ENCODE results near the gene CHP1.
A peak's percentile ranks its signal among the peaks of the same experiment; 100 is the strongest.
"Not testable (repeated sequence)": the region's sequence is repeated elsewhere in the genome, so short reads cannot be mapped to it uniquely, and the experiment has no call there.

The CHP1 gene

DNA sequence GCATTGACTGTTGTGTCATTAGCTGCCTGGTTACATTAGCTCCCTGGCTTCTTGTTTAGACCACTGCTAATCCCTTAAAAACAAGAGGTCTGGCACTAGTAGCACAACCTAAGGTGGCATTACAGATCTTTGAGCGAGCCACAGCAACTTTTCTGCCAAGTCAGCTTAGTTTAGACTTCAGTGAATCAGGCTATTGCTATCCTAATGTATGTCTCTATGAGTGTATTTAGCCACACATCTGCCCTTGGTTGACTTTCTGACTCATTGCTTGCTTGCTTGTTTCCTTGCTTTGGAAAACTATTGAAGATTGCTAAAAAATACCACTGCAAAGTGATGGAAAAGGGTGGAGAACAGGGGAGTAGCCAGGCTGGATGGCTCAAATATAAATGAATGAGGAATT, 50.2 kb downstream of the CHP1 start:
- Histone ChIP-seq H3K27me3 (ENCODE audit: control insufficient read depth in 3 of 3, insufficient read depth in 3 of 3, low read depth in 1 of 3, low read length in 3 of 3) (no peaks in the 10 kb centered on the region), H2BK12ac (ENCODE audit: low read length) (no peak overlapping the region)

DNA sequence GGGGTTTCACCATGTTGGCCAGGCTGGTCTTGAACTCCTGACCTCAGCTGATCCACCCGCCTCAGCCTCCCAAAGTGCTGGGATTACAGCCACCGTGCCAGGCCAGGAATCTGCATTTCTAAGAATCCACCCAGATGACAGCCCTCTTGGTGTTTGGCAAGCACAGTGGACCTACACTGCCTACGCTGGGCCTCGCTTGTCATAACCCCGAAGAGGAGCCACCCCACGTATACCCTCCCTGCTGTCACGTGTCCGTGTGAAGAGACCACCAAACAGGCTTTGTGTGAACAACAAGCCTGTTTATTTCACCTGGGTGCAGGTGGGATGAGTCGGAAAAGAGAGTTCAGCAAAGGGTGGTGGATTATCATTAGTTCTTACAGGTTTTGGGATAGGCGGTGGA, 51.4 kb downstream of the CHP1 start:
- WGBS, 2 donors (ENCODE audit: extremely low coverage in 2 of 2, insufficient read length in 2 of 2, insufficient replicate concordance in 1 of 2): no CpG with 5 or more reads among the region's 10 CpGs
- not testable (repeated sequence) for H3K9ac ChIP-seq (ENCODE audit: low read depth, low read length, poor library complexity)

More for the DNA sequence above, 50.2 kb downstream of the CHP1 start:
- no peak overlapping the region for H3K4ac ChIP-seq (ENCODE audit: low read length)
- H4K91ac ChIP-seq (ENCODE audit: low read depth, low read length, poor library complexity): no peak overlapping the region
- H3K18ac ChIP-seq (ENCODE audit: low read length): no peak overlapping the region
- no peak overlapping the region for H2AK5ac ChIP-seq (ENCODE audit: low read depth, low read length)
- H2AFZ ChIP-seq (ENCODE audit: low read length): no peak overlapping the region
- H2BK120ac ChIP-seq (ENCODE audit: low read depth, low read length): no peak overlapping the region
- H2BK15ac ChIP-seq (ENCODE audit: low read length): no peak overlapping the region
- peaks cover 6 to 39% of the 10 kb centered on the region in 2 donors for H3K36me3 ChIP-seq (replicated peaks in 1 of 2; ENCODE audit: control insufficient read depth in 2 of 2, insufficient read depth in 2 of 2, low read length in 2 of 2)
- no peak overlapping the region for H4K8ac ChIP-seq (ENCODE audit: low read depth, low read length)
- no peak overlapping the region for H3K23ac ChIP-seq (ENCODE audit: low read depth, low read length, poor library complexity)
- DNase-seq (ENCODE audit: low spot score): no peak
- H3K79me1 ChIP-seq (ENCODE audit: low read depth, low read length): no peaks in the 10 kb centered on the region
- no peak overlapping the region for H3K14ac ChIP-seq (ENCODE audit: low read length)
- H3K9ac ChIP-seq (ENCODE audit: low read depth, low read length, poor library complexity): no peak overlapping the region
- H3K27ac ChIP-seq (replicated peaks; ENCODE audit: low read length): no peak overlapping the region
- no peak overlapping the region for H2BK5ac ChIP-seq (ENCODE audit: low read length)
- no CpG with 5 or more reads among the region's 1 CpG for WGBS, 2 donors (ENCODE audit: extremely low coverage in 2 of 2, insufficient read length in 2 of 2, insufficient replicate concordance in 1 of 2)
- H3K9me3 ChIP-seq (replicated peaks in 1 of 2; ENCODE audit: control insufficient read depth in 2 of 2, insufficient read depth in 1 of 2, low read depth in 1 of 2, low read length in 2 of 2): peaks cover 0 to 4% of the 10 kb centered on the region in 2 donors
- H3K4me2 ChIP-seq (ENCODE audit: insufficient read depth, low read length, poor library complexity, severe bottlenecking): no peak overlapping the region
- peaks cover 2 to 7% of the 10 kb centered on the region in 2 donors for H3K4me1 ChIP-seq (ENCODE audit: control insufficient read depth in 2 of 2, insufficient read depth in 1 of 2, low read depth in 1 of 2, low read length in 2 of 2)
- H3K4me3 ChIP-seq (ENCODE audit: low read length in 2 of 2): no peak overlapping the region

DNA sequence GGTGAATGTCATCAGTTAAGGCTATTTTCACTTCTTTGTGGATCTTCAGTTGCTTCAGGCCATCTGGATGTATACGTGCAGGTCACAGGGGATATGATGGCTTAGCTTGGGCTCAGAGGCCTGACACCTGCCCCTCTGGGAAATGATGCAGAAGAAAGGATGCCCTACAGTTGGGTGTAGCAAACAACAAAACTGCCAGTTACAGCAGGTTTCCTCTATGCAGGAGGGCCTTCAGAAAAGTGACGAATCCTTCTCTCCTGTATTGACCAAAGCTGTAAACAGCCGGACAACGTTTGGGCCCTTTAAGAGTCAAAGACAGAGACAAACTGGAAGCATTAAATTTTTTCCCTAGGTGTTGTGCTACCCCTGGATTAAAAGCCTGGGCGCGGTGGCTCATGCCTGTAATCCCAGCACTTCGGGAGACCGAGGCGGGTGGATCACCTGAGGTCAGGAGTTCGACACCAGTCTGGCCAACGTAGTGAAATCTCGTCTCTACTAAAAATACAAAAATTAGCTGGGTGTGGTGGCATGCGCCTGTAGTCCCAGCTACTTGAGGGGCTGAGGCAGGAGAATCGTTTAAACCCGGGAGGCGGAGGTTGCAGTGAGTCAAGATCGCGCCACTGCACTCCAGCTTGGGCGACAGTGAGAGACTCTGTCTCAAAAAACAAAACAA, 52.0 kb downstream of the CHP1 start:
- not testable (repeated sequence) for H3K27me3 ChIP-seq (ENCODE audit: control insufficient read depth in 3 of 3, insufficient read depth in 3 of 3, low read depth in 1 of 3, low read length in 3 of 3); H3K9me3 ChIP-seq (replicated peaks in 1 of 2; ENCODE audit: control insufficient read depth in 2 of 2, insufficient read depth in 1 of 2, low read depth in 1 of 2, low read length in 2 of 2); H3K27ac ChIP-seq (replicated peaks; ENCODE audit: low read length); H3K23ac ChIP-seq (ENCODE audit: low read depth, low read length, poor library complexity); H2BK5ac ChIP-seq (ENCODE audit: low read length); H2BK120ac ChIP-seq (ENCODE audit: low read depth, low read length); H3K14ac ChIP-seq (ENCODE audit: low read length); H3K4me1 ChIP-seq (ENCODE audit: control insufficient read depth in 2 of 2, insufficient read depth in 1 of 2, low read depth in 1 of 2, low read length in 2 of 2); H3K79me1 ChIP-seq (ENCODE audit: low read depth, low read length); H2BK15ac ChIP-seq (ENCODE audit: low read length); DNase-seq (ENCODE audit: low spot score); H3K18ac ChIP-seq (ENCODE audit: low read length); H2BK12ac ChIP-seq (ENCODE audit: low read length); H2AK5ac ChIP-seq (ENCODE audit: low read depth, low read length); H3K4ac ChIP-seq (ENCODE audit: low read length); H4K8ac ChIP-seq (ENCODE audit: low read depth, low read length); H4K91ac ChIP-seq (ENCODE audit: low read depth, low read length, poor library complexity); H3K9ac ChIP-seq (ENCODE audit: low read depth, low read length, poor library complexity)
- WGBS, 2 donors (ENCODE audit: extremely low coverage in 2 of 2, insufficient read length in 2 of 2, insufficient replicate concordance in 1 of 2): no CpG with 5 or more reads among the region's 19 CpGs
- H3K36me3 ChIP-seq (replicated peaks in 1 of 2; ENCODE audit: control insufficient read depth in 2 of 2, insufficient read depth in 2 of 2, low read length in 2 of 2): peaks cover 14 to 50% of the 10 kb centered on the region in 2 donors
- H3K4me2 ChIP-seq (ENCODE audit: insufficient read depth, low read length, poor library complexity, severe bottlenecking): peak overlapping the region; percentile 52
- peak overlapping the region; percentile 9 to 82 for H3K4me3 ChIP-seq (ENCODE audit: low read length in 2 of 2)
- peak overlapping the region; percentile 88 for H2AFZ ChIP-seq (ENCODE audit: low read length)

More for the DNA sequence above, 51.4 kb downstream of the CHP1 start:
- H2AFZ ChIP-seq (ENCODE audit: low read length); H2BK12ac ChIP-seq (ENCODE audit: low read length); H2BK15ac ChIP-seq (ENCODE audit: low read length); H4K91ac ChIP-seq (ENCODE audit: low read depth, low read length, poor library complexity); H3K23ac ChIP-seq (ENCODE audit: low read depth, low read length, poor library complexity); H2BK120ac ChIP-seq (ENCODE audit: low read depth, low read length); H3K4ac ChIP-seq (ENCODE audit: low read length); H3K4me3 ChIP-seq (ENCODE audit: low read length in 2 of 2); H3K18ac ChIP-seq (ENCODE audit: low read length); DNase-seq (ENCODE audit: low spot score); H3K9me3 ChIP-seq (replicated peaks in 1 of 2; ENCODE audit: control insufficient read depth in 2 of 2, insufficient read depth in 1 of 2, low read depth in 1 of 2, low read length in 2 of 2); H3K27ac ChIP-seq (replicated peaks; ENCODE audit: low read length); H3K27me3 ChIP-seq (ENCODE audit: control insufficient read depth in 3 of 3, insufficient read depth in 3 of 3, low read depth in 1 of 3, low read length in 3 of 3); H2BK5ac ChIP-seq (ENCODE audit: low read length); H3K79me1 ChIP-seq (ENCODE audit: low read depth, low read length); H3K14ac ChIP-seq (ENCODE audit: low read length); H3K4me1 ChIP-seq (ENCODE audit: control insufficient read depth in 2 of 2, insufficient read depth in 1 of 2, low read depth in 1 of 2, low read length in 2 of 2); H3K4me2 ChIP-seq (ENCODE audit: insufficient read depth, low read length, poor library complexity, severe bottlenecking): not testable (repeated sequence)
- Histone ChIP-seq H2AK5ac (ENCODE audit: low read depth, low read length) (peak overlapping the region; percentile 56), H3K36me3 (replicated peaks in 1 of 2; ENCODE audit: control insufficient read depth in 2 of 2, insufficient read depth in 2 of 2, low read length in 2 of 2) (peaks cover 12 to 44% of the 10 kb centered on the region in 2 donors), H4K8ac (ENCODE audit: low read depth, low read length) (peak overlapping the region; percentile 19)

DNA sequence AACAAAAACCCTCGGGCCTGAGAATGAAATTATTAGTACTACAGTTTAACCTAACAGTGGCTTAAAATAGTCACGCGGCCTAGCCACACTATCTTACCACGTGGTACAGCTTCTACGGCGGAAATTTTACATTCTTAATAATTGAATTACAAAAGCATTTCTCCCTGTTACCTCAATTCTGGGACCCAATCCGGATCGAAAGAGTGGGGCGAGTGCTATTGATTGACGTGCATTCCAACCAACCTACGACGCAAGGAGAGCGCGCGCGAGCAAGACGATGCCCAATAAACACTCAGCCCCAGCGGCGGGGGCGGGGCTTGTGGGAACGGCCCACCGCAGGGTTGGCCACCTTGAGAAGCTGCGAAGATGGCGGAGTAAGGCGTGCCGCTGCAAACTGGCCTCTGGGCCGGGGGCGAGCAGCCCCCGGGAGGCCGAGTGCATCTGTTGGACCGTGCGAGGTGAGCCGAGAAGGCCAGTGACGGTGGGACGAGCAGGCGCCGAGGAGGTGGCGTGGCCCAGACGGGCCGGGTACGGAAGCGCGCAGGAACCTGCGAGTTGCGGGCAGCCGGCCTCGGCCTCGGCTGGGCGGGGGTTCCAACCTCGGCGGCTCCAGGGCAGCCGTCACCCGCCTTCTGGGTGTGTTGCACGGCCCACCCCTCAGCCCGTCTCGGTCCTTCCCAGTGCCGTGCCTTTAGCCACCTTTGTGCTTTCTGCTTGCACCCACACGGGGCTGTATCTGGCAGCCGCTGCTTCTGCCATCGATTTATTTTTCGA, 52.8 kb downstream of the CHP1 start:
- peak overlapping the region; percentile 78 for H3K27ac ChIP-seq (replicated peaks; ENCODE audit: low read length)
- peaks cover 2 to 7% of the 10 kb centered on the region in 2 donors for H3K4me1 ChIP-seq (ENCODE audit: control insufficient read depth in 2 of 2, insufficient read depth in 1 of 2, low read depth in 1 of 2, low read length in 2 of 2)
- H2BK12ac ChIP-seq (ENCODE audit: low read length): no peak overlapping the region
- peak overlapping the region; percentile 87 for H3K14ac ChIP-seq (ENCODE audit: low read length)
- no CpG with 5 or more reads among the region's 61 CpGs for WGBS, 2 donors (ENCODE audit: extremely low coverage in 2 of 2, insufficient read length in 2 of 2, insufficient replicate concordance in 1 of 2)
- no peak overlapping the region for H4K8ac ChIP-seq (ENCODE audit: low read depth, low read length)
- H3K9ac ChIP-seq (ENCODE audit: low read depth, low read length, poor library complexity): peak overlapping the region; percentile 98
- H2BK120ac ChIP-seq (ENCODE audit: low read depth, low read length): no peak overlapping the region
- H2AK5ac ChIP-seq (ENCODE audit: low read depth, low read length): no peak overlapping the region
- DNase-seq (ENCODE audit: low spot score): peak; percentile 98
- peak overlapping the region; percentile 98 for H3K23ac ChIP-seq (ENCODE audit: low read depth, low read length, poor library complexity)
- peaks cover 16 to 53% of the 10 kb centered on the region in 2 donors for H3K36me3 ChIP-seq (replicated peaks in 1 of 2; ENCODE audit: control insufficient read depth in 2 of 2, insufficient read depth in 2 of 2, low read length in 2 of 2)
- H3K4ac ChIP-seq (ENCODE audit: low read length): no peak overlapping the region
- peak overlapping the region; percentile 79 for H3K4me2 ChIP-seq (ENCODE audit: insufficient read depth, low read length, poor library complexity, severe bottlenecking)
- peak overlapping the region; percentile 85 for H2BK5ac ChIP-seq (ENCODE audit: low read length)
- peak overlapping the region; percentile 100 for H3K18ac ChIP-seq (ENCODE audit: low read length)
- H3K4me3 ChIP-seq (ENCODE audit: low read length in 2 of 2): peak overlapping the region; percentile 82 to 94
- H3K79me1 ChIP-seq (ENCODE audit: low read depth, low read length): peaks cover 2% of the 10 kb centered on the region
- H3K9me3 ChIP-seq (replicated peaks in 1 of 2; ENCODE audit: control insufficient read depth in 2 of 2, insufficient read depth in 1 of 2, low read depth in 1 of 2, low read length in 2 of 2): peaks cover 0 to 10% of the 10 kb centered on the region in 2 donors
- peak overlapping the region; percentile 71 for H2BK15ac ChIP-seq (ENCODE audit: low read length)
- H4K91ac ChIP-seq (ENCODE audit: low read depth, low read length, poor library complexity): no peak overlapping the region
- peak overlapping the region; percentile 88 for H2AFZ ChIP-seq (ENCODE audit: low read length)
- no peaks in the 10 kb centered on the region for H3K27me3 ChIP-seq (ENCODE audit: control insufficient read depth in 3 of 3, insufficient read depth in 3 of 3, low read depth in 1 of 3, low read length in 3 of 3)
